Suprapubic skin (tissue), 4 donors: ENCODE results near the gene PRAMEF5.
"Not testable (repeated sequence)": the region's sequence is repeated elsewhere in the genome, so short reads cannot be mapped to it uniquely, and the experiment has no call there.

ENCODE experiments used
- EP300 ChIP-seq: sonication (generic); formaldehyde crosslinking; IDR thresholded peaks from one replicate; pipeline ENCODE4 v1.6.1; 2017; ENCODE audit warnings: antibody characterized with exemption
- POLR2A ChIP-seq, 2 donors: fragments of 450-650 bp; IDR thresholded peaks; one replicate each; pipeline ENCODE4 v1.6.1; 2017; ENCODE audit warnings: antibody characterized with exemption in 2 of 2, mild to moderate bottlenecking in 2 of 2, moderate library complexity in 2 of 2
- POLR2AphosphoS5 ChIP-seq, 3 donors: sonication (generic); formaldehyde crosslinking; IDR thresholded peaks; one replicate each; pipeline ENCODE4 v1.6.1; 2017; ENCODE audit warnings: antibody characterized with exemption in 3 of 3

DNA sequence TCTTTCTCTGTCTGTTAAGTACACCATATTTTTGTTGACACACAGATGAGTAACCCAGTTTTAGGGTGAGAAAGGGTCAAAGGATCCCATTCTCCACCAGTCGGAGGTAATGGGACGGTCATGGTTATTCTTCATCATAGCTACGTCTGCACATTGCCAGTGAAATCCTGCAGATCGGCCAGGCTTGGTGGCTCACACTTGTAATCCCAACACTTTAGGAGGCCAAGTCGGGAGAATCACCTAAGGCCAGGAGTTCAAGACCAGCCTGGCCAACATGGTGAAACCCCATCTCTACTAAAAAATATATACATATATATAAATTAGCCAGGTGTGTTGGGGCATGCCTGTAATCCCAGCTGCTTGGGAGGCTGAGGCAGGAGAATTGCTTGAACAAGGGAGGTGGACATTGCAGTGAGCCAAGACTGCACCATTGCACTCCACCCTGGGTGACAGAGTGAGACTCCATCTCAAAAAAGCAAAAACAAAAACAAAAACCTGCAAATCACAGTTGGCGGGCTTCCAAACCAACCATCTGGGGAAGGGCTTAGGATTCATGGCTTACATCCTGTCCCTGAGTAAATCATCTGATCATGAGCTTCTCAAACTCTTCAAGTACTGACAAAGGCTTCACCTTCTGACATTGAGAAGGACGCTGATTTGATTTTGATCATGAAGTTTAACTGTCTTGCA lies 22.8 kb upstream of the PRAMEF5 start:
- not testable (repeated sequence) for TF ChIP-seq POLR2A (IDR thresholded peaks at IDR 0.05); EP300; POLR2AphosphoS5 (IDR thresholded peaks at IDR 0.05)
